Sciatic nerve (tissue), 2 donors: ENCODE data around the gene TYW5. TPM values are rescaled to one million over a fixed set of nuclear protein-coding genes. Genes with fewer than 3 reads are reported as not detected.

Source experiments
- ATAC-seq: fragments of 200-7000 bp; cut with Tn5 transposase; one replicate; pipeline ENCODE4 v1.9.1; 2020; ENCODE audit warnings: mild to moderate bottlenecking, moderate library complexity
- DNase-seq: peaks from one replicate; pipeline ENCODE4 v3.0.0-alpha.2; 2020; ENCODE audit warnings: low spot score
- intact Hi-C: fragments of 100-400 bp; cut with DNase I; formaldehyde crosslinking; loops from one replicate; pipeline ENCODE4 v1.14.2; 2022
- total RNA-seq: library from RNA; stranded (reverse); fragmentation: NEBNext Ultra II Directional; extraction: Animal tissue kit (Norgen Biotek cat#: 25700); gene quantifications from one replicate; pipeline ENCODE4 v1.2.1, GENCODE V29; 2021
- donor health status: DM: no; HTN: no; CAD: no.
- donor health status: DM: no; HTN: no; CAD: no.

Gene TYW5
- total RNA-seq, 1 donor from 2014 or later, result 6.9 TPM

DNA sequence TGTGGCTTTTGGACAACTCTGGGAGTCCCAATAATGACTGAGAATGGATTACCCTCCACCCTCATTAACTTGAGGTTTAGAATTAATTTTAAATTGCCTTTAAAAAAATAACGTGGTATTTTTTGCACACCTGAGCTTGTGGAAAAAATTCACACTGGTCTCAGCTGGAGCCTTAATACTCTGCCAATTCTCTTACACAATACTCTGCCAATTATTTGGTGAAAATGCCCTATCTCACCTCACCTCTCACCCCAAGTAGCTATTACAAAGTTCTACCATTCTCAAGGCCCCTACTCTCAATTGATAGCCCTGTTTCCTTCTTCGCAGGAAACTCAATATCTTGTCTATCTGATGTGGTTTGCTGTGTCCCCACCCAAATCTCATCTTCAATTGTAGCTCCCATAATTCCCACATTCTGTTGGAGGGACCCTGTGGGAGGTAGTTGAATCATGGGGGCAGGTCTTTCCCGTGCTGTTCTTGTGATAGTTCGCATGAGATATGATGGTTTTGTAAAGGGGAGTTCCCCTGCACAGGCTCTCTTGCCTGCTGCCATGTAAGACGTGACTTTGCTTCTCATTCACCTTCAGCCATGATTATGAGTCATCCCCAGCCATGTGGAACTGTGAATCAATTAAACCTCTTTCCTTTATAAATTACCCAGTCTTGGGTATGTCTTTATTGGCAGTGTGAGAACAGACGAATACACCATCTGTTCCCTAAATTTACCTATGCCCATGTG lies 71.6 kb downstream of the TYW5 start:
- ATAC-seq (no peak), DNase-seq (no peak)
- intact Hi-C loops, result no loop called here

DNA sequence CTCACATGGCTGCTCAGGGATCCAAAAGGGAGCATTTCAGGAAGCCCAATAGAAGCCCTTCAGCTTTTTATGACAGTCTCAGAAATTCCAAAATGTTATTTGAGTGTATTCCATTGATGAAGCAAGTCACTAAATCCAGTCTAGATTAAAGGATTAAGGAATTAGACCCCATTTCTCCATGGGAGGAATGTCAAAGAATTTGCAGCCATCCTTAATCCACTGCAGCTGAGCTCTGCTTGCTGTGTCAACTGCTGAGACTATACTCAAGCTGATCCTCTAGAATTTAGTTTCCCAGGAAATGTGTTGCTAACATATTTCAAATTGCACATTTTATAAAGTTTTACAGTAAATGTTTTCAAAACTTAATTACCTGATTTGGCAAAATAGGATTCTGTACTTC lies 72.6 kb downstream of the TYW5 start:
- intact Hi-C loops, result no loop called here
- ATAC-seq (no peak), DNase-seq (no peak)

Other genes with a start within 250 kb of the TYW5 start
- 2.3 TPM for gene FTCDNL1, start 104.3 kb downstream of the TYW5 start, total RNA-seq
- gene C2orf69, start 44.2 kb downstream of the TYW5 start, total RNA-seq, result 11.0 TPM
- gene MAIP1, start 91 bp upstream of the TYW5 start, total RNA-seq, result 12.6 TPM